Endothelial cell of umbilical vein (primary cell): Measurements from ENCODE around the gene CYP19A1.

Experiments used
- FOS ChIP-seq: IDR thresholded peaks from 2 replicates; pipeline ENCODE4 v1.6.1; 2011; ENCODE audit warnings: mild to moderate bottlenecking, low read length, moderate library complexity, borderline replicate concordance; ENCODE audit not compliant: insufficient read depth
- JUN ChIP-seq: IDR thresholded peaks from 2 replicates; pipeline ENCODE4 v1.6.1; 2011; ENCODE audit warnings: borderline replicate concordance, low read depth; ENCODE audit not compliant: insufficient read length, insufficient read depth
- POLR2A ChIP-seq: IDR thresholded peaks from 2 replicates; pipeline ENCODE4 v1.6.1; 2012; ENCODE audit warnings: low read depth, mild to moderate bottlenecking, control low read depth, low read length
- POLR2AphosphoS5 ChIP-seq: IDR thresholded peaks from 2 replicates; pipeline ENCODE4 v1.6.1; 2012; ENCODE audit warnings: low read depth, mild to moderate bottlenecking, control low read depth, low read length, moderate library complexity; ENCODE audit not compliant: insufficient read depth

- no peak for TF ChIP-seq POLR2AphosphoS5
- no peak for TF ChIP-seq POLR2A
- no peak for TF ChIP-seq FOS
- no peak for TF ChIP-seq JUN
Measured at GRCh38 chr15:51168700-51169099, 169.7 kb downstream of the CYP19A1 start.
